Suprapubic skin (tissue), 4 donors: ENCODE measurements around the gene ASTN2. TPM values are rescaled to one million over a fixed set of nuclear protein-coding genes. Genes with fewer than 3 reads are reported as not detected.
A peak's percentile ranks its signal among the peaks of the same experiment; 100 is the strongest.

Experiments
- DNase-seq, 2 donors: peaks; one replicate each; pipeline ENCODE4 v3.0.0-alpha.2; 2019; ENCODE audit warnings: low spot score in 2 of 2
- H3K27ac ChIP-seq: fragments of 200-600 bp; sonication (generic); one replicate; pipeline ENCODE4 v1.5.1; 2019
- H3K27me3 ChIP-seq: fragments of 200-600 bp; sonication (generic); one replicate; pipeline ENCODE4 v1.5.1; 2019
- H3K36me3 ChIP-seq: fragments of 200-600 bp; sonication (generic); one replicate; pipeline ENCODE4 v1.5.1; 2019
- H3K4me1 ChIP-seq: fragments of 200-600 bp; sonication (generic); one replicate; pipeline ENCODE4 v1.5.1; 2019
- H3K4me3 ChIP-seq: fragments of 200-600 bp; sonication (generic); one replicate; pipeline ENCODE4 v1.5.1; 2019; ENCODE audit warnings: mild to moderate bottlenecking
- H3K9me3 ChIP-seq: fragments of 200-600 bp; sonication (generic); one replicate; pipeline ENCODE4 v1.5.1; 2019
- EP300 ChIP-seq: sonication (generic); formaldehyde crosslinking; IDR thresholded peaks from one replicate; pipeline ENCODE4 v1.6.1; 2017; ENCODE audit warnings: antibody characterized with exemption
- POLR2A ChIP-seq, 2 donors: fragments of 450-650 bp; IDR thresholded peaks; one replicate each; pipeline ENCODE4 v1.6.1; 2017; ENCODE audit warnings: antibody characterized with exemption in 2 of 2, mild to moderate bottlenecking in 2 of 2, moderate library complexity in 2 of 2
- POLR2AphosphoS5 ChIP-seq, 3 donors: sonication (generic); formaldehyde crosslinking; IDR thresholded peaks; one replicate each; pipeline ENCODE4 v1.6.1; 2017; ENCODE audit warnings: antibody characterized with exemption in 3 of 3
- WGBS: methylation state at CpG from one replicate; pipeline ENCODE4 v1.1.5; 2018; 5-methylcytosine and 5-hydroxymethylcytosine counted together
- total RNA-seq, 4 donors: library from RNA; depleted of rRNA; stranded (reverse); fragments of >200 nt; gene quantifications; one replicate each; pipeline ENCODE4 v1.1.0, GENCODE V29; 2016
- TF ChIP-seq, protein P1 (sequence below), 2 donors: fragments of 200-600 bp in 1 of 2; fragments of 450-650 bp in 1 of 2; sonication (generic) in 1 of 2; IDR thresholded peaks; one replicate each; pipeline ENCODE4 v1.5.1; 2016 to 2019; ENCODE audit warnings: antibody characterized with exemption in 2 of 2, mild to moderate bottlenecking in 1 of 2, moderate library complexity in 1 of 2

ASTN2 gene
- total RNA-seq, 4 donors from 2014 or later = 2.0 to 6.9 (median 3.8) TPM

DNA sequence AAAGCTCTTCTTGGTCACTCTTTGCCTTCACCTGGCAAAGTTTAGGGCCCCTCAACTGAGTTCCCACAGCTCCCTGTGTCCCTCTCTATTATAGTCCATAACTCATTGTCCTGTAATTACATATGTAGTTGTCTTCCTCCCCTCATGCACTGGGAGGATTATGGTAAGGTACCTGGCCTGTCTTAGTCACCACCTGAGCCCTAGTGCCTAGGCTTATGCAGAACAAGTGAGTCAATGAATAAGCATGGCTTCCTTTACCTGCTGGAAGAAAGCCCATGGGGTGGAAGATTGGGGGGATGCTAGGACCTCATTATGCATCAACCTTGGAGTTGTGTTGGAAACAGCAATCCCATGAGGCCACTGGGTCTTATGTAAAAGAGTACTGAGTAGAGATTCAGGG lies 915.4 kb downstream of the ASTN2 start:
- TF ChIP-seq POLR2A (IDR thresholded peaks at IDR 0.05) (no peak), POLR2AphosphoS5 (IDR thresholded peaks at IDR 0.05) (no peak), EP300 (no peak)
- TF ChIP-seq, protein P1, sequence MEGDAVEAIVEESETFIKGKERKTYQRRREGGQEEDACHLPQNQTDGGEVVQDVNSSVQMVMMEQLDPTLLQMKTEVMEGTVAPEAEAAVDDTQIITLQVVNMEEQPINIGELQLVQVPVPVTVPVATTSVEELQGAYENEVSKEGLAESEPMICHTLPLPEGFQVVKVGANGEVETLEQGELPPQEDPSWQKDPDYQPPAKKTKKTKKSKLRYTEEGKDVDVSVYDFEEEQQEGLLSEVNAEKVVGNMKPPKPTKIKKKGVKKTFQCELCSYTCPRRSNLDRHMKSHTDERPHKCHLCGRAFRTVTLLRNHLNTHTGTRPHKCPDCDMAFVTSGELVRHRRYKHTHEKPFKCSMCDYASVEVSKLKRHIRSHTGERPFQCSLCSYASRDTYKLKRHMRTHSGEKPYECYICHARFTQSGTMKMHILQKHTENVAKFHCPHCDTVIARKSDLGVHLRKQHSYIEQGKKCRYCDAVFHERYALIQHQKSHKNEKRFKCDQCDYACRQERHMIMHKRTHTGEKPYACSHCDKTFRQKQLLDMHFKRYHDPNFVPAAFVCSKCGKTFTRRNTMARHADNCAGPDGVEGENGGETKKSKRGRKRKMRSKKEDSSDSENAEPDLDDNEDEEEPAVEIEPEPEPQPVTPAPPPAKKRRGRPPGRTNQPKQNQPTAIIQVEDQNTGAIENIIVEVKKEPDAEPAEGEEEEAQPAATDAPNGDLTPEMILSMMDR (IDR thresholded peaks at IDR 0.05) = no peak
- H3K4me3 ChIP-seq = no peak overlapping the region
- no peaks in the 10 kb centered on the region for H3K36me3 ChIP-seq
- H3K27ac ChIP-seq = no peak overlapping the region
- H3K27me3 ChIP-seq = no peaks in the 10 kb centered on the region
- no peaks in the 10 kb centered on the region for H3K9me3 ChIP-seq
- peaks cover 4% of the 10 kb centered on the region for H3K4me1 ChIP-seq
- no peak for DNase-seq

DNA sequence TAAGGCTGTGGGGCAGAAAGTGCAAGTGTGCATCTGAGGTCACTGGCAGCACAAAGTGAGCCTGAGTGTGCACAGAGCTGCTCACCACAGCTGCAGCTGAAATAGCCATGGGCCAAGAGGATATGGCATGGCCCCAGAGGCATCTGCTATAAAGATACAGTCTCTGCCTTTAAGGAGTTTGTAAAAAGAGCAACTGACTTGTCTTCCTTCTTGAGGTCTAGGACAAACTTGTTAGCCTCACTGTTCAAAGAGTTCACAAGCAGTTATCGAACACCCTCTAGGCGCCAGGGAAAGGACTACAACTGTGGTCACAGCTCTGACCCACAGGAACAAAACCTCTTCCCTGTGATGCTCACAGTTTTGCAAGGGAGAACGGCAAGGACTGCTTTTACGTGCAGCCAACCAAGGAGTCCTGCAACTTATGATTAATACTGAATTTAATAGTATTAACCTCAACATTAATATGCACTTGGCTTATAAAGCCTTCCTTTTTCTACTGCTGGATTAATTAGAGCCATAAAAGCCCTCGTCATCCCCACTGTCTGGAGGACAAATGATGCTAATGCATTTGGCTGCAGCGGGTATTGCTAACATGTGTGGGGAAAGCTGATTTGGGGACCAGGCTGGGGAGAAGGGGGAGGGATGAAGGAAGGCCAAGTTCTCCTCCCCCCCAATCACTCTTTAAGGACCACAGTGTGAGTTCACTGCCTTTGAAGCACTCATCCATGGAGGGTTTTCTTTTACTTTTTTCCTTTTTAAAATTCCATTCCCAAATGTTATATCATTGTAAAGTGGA lies 917.6 kb downstream of the ASTN2 start:
- Histone ChIP-seq H3K4me3 (no peak overlapping the region), H3K27me3 (no peaks in the 10 kb centered on the region), H3K4me1 (peaks cover 4% of the 10 kb centered on the region), H3K36me3 (no peaks in the 10 kb centered on the region), H3K9me3 (no peaks in the 10 kb centered on the region), H3K27ac (no peak overlapping the region)
- TF ChIP-seq EP300 = no peak
- TF ChIP-seq, protein P1 (IDR thresholded peaks at IDR 0.05) = no peak
- TF ChIP-seq POLR2A (IDR thresholded peaks at IDR 0.05) = no peak
- TF ChIP-seq POLR2AphosphoS5 (IDR thresholded peaks at IDR 0.05) = no peak
- WGBS = 59% methylated on average over 6 of the region's 6 CpGs
- DNase-seq = no peak

DNA sequence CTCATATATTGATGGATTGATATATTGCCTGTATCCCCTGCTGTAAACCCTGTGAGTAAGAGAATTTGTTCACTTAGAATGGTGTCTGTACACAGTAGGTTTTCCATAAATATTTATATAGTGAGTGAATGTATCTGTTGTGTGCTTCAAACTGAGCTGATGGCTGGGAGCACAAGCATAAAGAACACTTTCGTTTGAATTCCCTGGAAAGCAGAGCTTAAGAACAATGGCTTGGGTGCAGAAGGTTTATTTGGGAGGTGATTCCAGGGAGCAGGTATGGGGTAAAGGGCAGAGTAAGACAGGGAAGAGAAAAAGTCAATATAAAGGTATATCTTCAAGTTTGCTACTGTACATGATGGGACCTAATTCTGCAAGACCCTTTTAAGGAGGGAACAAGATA lies 918.7 kb downstream of the ASTN2 start:
- H3K9me3 ChIP-seq = no peaks in the 10 kb centered on the region
- H3K27me3 ChIP-seq = no peaks in the 10 kb centered on the region
- DNase-seq = no peak
- peaks cover 4% of the 10 kb centered on the region for H3K4me1 ChIP-seq
- H3K36me3 ChIP-seq = no peaks in the 10 kb centered on the region
- TF ChIP-seq, protein P1 (IDR thresholded peaks at IDR 0.05) = no peak
- TF ChIP-seq POLR2AphosphoS5 (IDR thresholded peaks at IDR 0.05) (no peak), EP300 (no peak), POLR2A (IDR thresholded peaks at IDR 0.05) (no peak)
- H3K4me3 ChIP-seq = no peak overlapping the region
- WGBS = 73% methylated on average over 1 of the region's 1 CpG
- H3K27ac ChIP-seq = no peak overlapping the region

DNA sequence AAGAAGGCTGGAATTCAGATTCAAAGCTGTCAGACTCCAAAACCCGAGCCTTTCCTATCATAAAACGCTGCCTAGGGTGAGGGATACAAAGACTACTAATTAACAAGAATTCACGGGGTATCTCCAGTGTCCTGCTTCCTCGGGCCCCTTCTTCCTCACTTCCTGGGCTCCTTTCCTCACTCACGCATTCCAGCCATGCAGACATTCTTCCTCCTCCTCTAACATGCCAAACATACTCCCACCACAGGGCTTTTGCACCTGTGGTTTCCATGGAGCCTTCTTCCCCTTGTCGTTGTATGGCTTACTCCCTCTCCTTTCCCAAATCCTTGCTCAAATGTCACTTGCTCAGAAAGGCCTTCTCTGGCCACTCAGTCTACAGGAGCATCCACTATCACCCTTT lies 919.1 kb downstream of the ASTN2 start:
- DNase-seq = no peak
- H3K36me3 ChIP-seq = no peaks in the 10 kb centered on the region
- H3K4me1 ChIP-seq = peaks cover 4% of the 10 kb centered on the region
- WGBS = 74% methylated on average over 6 of the region's 6 CpGs
- no peak overlapping the region for H3K27ac ChIP-seq
- no peaks in the 10 kb centered on the region for H3K27me3 ChIP-seq
- H3K9me3 ChIP-seq = no peaks in the 10 kb centered on the region
- no peak for TF ChIP-seq EP300
- TF ChIP-seq, protein P1 (IDR thresholded peaks at IDR 0.05) = no peak
- no peak for TF ChIP-seq POLR2AphosphoS5 (IDR thresholded peaks at IDR 0.05)
- no peak for TF ChIP-seq POLR2A (IDR thresholded peaks at IDR 0.05)
- H3K4me3 ChIP-seq = no peak overlapping the region

DNA sequence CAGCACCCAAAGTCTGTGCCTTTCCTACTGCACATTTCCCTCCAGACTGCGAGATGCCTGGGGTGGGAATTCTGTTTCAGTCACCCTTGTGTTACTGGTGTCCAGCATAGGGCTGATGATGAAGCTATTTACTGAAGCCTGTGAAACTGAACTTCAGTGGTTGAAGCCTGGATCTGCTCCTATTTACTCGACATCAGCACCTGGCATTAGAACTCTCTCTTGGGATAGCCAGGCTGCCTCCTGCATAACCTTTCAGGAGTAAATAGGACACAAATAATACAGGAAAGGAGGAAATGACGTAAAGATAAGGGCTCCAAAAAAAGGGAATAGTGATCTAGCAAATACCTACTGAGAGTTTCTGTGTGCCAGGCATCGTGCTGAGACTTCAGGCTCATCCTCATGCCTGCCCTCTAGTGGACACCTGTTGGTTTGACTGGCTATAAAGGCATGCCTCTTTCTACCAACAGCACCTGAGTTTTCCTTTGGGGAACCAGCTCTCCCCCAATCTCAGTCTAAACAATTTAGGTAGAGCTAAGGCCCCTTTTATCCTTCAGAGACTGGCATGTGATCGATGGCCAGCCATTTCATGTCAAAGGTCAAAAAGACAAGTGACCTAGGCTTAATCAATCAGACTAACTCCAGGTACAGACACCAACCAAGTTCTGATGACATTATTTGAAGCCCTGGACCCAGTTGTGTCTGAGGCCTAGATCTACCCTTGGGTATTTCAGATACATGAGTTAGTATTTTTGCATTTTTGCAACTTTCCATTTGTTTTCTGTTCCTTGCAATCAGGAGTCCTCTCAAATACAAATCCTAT lies 919.8 kb downstream of the ASTN2 start:
- TF ChIP-seq, protein P1 (IDR thresholded peaks at IDR 0.05) = peak; percentile 19 to 51
- TF ChIP-seq POLR2AphosphoS5 (IDR thresholded peaks at IDR 0.05) = no peak
- no peak for DNase-seq
- WGBS = 79% methylated on average over 5 of the region's 5 CpGs
- Histone ChIP-seq H3K27ac (no peak overlapping the region), H3K9me3 (no peaks in the 10 kb centered on the region), H3K4me1 (no peaks in the 10 kb centered on the region), H3K27me3 (no peaks in the 10 kb centered on the region), H3K36me3 (no peaks in the 10 kb centered on the region), H3K4me3 (no peak overlapping the region)
